AG04449 (cell line): Measurements from ENCODE around the gene DIP2C.
"Not testable (repeated sequence)": the region's sequence is repeated elsewhere in the genome, so short reads cannot be mapped to it uniquely, and the experiment has no call there.

Source experiments
- CTCF ChIA-PET: fragments of 350-600 bp; formaldehyde crosslinking; extraction: SDS; loops from one replicate; lab custom pipeline; 2021; ENCODE audit warnings: antibody characterized with exemption; lab: Yijun Ruan, JAX
- POLR2A ChIA-PET: fragments of 400-600, 350-600 bp; formaldehyde crosslinking; extraction: SDS; loops from one replicate; lab custom pipeline; 2020; ENCODE audit warnings: antibody characterized with exemption, inconsistent platforms; lab: Yijun Ruan, JAX
- DNase-seq: peaks from one replicate; pipeline ENCODE4 v3.0.0-alpha.2; 2010; ENCODE audit warnings: low read depth, low spot score
- H3K4me3 ChIP-seq: 2 replicates; pipeline ENCODE4 v1.5.1; 2011; ENCODE audit warnings: low read depth, mild to moderate bottlenecking, control low read depth, low read length
- TF ChIP-seq, protein P1 (sequence below): IDR thresholded peaks from one replicate; pipeline ENCODE4 v1.5.1; 2011; ENCODE audit warnings: mild to moderate bottlenecking, moderate library complexity, low read length, control low read depth, inconsistent platforms; ENCODE audit not compliant: insufficient read depth; ENCODE audit errors: missing control alignments

The DIP2C gene

DNA sequence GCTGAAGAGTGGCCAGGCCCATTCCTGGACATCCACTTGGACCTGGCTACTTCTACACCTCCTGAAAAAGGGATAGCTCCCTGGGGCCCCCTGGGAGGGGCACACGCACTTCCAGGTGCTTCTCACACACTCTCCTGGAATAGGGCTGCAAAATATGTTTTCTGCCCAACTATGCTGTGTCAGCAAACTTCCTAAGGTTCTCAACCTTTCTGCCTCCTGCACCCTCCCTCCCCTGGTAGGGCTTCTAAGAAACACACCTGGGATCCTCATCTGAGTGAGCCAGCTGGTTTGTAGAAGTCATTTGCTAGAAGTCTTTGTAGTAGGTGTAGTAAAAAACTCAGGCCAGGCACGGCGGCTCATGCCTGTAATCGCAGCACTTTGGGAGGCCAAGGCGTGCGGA, 417.7 kb downstream of the DIP2C start:
- H3K4me3 ChIP-seq: no peak overlapping the region
- CTCF ChIA-PET: interaction anchor here (0.9 kb wide), 1 partner anchor 8 kb away, joined by 3 read pairs; no protein-coding TSS in a partner anchor
- no peak for DNase-seq
- POLR2A ChIA-PET: interaction anchor here (0.6 kb wide), 1 partner anchor 8 kb away, joined by 3 read pairs; no protein-coding TSS in a partner anchor
- TF ChIP-seq, protein P1, sequence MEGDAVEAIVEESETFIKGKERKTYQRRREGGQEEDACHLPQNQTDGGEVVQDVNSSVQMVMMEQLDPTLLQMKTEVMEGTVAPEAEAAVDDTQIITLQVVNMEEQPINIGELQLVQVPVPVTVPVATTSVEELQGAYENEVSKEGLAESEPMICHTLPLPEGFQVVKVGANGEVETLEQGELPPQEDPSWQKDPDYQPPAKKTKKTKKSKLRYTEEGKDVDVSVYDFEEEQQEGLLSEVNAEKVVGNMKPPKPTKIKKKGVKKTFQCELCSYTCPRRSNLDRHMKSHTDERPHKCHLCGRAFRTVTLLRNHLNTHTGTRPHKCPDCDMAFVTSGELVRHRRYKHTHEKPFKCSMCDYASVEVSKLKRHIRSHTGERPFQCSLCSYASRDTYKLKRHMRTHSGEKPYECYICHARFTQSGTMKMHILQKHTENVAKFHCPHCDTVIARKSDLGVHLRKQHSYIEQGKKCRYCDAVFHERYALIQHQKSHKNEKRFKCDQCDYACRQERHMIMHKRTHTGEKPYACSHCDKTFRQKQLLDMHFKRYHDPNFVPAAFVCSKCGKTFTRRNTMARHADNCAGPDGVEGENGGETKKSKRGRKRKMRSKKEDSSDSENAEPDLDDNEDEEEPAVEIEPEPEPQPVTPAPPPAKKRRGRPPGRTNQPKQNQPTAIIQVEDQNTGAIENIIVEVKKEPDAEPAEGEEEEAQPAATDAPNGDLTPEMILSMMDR: no peak

DNA sequence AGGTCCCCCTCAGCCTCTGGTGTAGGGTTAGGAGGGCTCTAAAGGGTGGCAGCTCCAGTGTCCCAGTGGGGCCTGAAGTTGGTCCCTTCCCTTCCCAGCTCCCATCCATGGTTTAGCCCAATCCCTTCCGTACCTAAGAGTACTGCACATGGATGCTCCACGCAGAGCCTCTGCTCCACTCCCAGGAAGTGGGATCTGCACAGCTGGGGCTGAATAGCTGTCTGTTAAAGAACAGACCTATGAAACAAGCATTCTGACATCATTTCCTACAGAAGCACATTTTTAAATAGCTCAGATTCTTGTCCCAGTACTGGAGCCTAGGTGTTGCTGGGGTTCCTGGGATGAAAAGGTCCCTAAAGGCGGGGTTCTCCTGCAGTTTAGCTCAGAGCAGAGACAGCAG, 418.3 kb downstream of the DIP2C start:
- DNase-seq: no peak
- TF ChIP-seq, protein P1: no peak
- no peak overlapping the region for H3K4me3 ChIP-seq
- POLR2A ChIA-PET: interaction anchor here (0.6 kb wide), 1 partner anchor 8 kb away, joined by 3 read pairs; no protein-coding TSS in a partner anchor
- CTCF ChIA-PET: interaction anchor here (0.7 to 0.9 kb wide), 2 partner anchors 8 to 10 kb away, joined by 3 read pairs; no protein-coding TSS in a partner anchor

DNA sequence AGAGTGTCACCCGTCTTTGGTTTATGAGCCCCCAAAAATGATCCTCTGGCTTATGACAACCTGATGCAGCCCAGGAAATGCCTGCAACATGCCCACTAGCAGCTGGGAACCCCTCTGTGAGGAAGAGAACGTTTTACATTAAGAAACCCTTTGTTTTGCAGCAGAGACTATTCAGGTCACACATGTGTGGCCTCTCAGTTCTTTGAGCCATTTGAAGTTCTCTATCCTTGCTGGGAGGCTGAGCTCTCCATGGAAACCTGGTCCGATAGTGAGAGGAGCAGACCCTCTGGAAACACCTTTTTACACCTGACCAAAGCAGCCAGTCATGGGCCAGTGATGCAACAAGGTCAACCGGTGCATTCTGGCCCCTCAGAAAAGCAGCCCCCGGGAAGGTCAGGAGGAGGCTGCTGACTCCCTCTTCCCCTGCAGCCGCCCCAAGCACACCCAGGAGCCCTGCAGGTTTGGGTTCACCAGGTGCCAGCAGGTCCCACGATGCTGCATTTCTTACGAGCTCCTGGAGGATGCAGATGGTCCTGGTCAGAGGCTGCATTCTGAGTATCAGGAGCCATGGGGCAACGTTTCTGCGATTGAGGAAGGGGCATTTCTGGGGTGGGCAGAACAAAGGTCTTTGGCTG, 419.9 kb downstream of the DIP2C start:
- CTCF ChIA-PET: no interaction called here
- no peak for DNase-seq

DNA sequence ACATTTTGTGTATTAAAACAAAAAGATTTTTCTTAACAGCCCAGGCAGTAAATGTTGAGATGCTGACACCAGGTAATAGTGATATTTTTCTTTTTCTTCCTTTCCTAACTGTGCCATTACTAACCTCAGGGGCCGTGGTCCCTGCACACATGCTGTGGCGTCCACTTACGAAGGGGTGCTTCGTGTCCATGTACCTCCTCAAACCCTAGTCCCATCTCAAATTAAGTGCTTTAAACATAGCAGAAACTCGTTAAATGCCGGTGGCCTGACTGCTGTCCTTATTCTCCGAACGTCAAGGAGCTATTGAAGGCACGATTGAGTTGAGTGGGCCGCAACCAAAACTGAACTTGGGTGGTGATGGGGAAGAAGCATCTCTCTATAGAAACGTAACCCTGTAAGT, 421.8 kb downstream of the DIP2C start:
- no peak for DNase-seq
- no peak overlapping the region for H3K4me3 ChIP-seq
- ChIA-PET CTCF (no interaction called here), POLR2A (no interaction called here)
- TF ChIP-seq, protein P1: no peak

More for the DNA sequence above, 419.9 kb downstream of the DIP2C start:
- POLR2A ChIA-PET: no interaction called here
- TF ChIP-seq, protein P1: no peak
- no peak overlapping the region for H3K4me3 ChIP-seq

DNA sequence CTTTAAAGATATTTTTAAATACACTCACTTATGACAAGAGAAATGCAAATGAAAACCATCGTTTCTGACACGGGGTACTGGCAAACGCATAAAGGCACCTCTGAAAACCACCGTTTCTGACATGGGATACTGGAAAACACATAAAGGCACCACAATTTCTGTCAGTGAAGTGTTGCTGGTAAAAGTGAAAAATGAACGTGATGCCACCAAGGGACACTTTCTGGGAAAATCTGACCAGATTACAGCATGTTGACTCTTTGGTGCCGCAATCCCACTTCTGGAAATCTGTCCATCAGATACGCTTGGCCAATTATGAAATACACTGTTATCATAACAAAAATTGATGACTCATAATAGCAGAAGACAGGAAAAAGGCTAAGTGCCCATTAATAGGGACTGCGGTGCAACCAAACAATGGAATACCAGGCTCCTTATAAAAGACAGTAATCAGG, 422.5 kb downstream of the DIP2C start:
- TF ChIP-seq, protein P1: no peak
- DNase-seq: no peak
- ChIA-PET CTCF (no interaction called here), POLR2A (no interaction called here)
- H3K4me3 ChIP-seq: no peak overlapping the region

DNA sequence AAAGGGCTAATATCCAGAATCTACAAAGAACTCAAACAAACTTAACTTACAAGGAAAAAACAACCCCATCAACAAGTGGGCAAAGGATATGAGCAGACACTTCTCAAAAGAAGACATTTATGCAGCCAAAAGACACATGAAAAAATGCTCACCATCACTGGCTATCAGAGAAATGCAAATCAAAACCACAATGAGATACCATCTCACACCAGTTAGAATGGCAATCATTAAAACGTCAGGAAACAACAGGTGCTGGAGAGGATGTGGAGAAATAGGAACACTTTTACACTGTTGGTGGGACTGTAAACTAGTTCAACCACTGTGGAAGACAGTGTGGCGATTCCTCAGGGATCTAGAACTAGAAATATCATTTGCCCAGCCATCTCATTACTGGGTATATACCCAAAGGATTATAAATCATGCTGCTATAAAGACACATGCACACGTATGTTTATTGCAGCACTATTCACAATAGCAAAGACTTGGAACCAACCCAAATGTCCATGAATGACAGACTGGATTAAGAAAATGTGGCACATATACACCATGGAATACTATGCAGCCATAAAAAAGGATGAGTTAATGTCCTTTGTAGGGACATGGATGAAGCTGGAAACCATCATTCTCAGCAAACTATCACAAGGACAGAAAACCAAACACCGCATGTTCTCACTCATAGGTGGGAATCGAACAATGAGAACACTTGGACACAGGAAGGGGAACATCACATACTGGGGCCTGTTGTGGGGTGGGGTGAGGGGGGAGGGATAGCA, 423.5 kb downstream of the DIP2C start:
- CTCF ChIA-PET: interaction anchor here (0.7 kb wide), 1 partner anchor 662 kb away, joined by 4 read pairs; no protein-coding TSS in a partner anchor
- DNase-seq, H3K4me3 ChIP-seq, POLR2A ChIA-PET: not testable (repeated sequence)

DNA sequence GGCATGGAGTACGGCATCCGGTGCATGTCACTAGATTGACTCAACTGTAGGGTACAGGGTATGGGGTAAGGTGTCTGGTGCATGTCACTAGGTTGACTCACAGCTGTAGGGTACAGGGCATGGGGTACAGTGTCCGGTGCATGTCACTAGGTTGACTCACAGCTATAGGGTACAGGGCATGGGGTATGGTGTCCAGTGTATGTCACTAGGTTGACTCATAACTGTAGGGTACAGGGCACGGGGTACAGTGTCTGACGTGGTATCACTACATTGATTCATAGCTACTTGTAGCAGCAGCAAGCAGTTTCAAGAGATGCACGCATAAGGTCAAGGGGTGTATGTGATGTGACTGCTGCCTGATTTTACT, 424.4 kb downstream of the DIP2C start:
- H3K4me3 ChIP-seq, POLR2A ChIA-PET, DNase-seq: not testable (repeated sequence)
- CTCF ChIA-PET: interaction anchor here (0.7 kb wide), 1 partner anchor 663 kb away, joined by 4 read pairs; no protein-coding TSS in a partner anchor

DNA sequence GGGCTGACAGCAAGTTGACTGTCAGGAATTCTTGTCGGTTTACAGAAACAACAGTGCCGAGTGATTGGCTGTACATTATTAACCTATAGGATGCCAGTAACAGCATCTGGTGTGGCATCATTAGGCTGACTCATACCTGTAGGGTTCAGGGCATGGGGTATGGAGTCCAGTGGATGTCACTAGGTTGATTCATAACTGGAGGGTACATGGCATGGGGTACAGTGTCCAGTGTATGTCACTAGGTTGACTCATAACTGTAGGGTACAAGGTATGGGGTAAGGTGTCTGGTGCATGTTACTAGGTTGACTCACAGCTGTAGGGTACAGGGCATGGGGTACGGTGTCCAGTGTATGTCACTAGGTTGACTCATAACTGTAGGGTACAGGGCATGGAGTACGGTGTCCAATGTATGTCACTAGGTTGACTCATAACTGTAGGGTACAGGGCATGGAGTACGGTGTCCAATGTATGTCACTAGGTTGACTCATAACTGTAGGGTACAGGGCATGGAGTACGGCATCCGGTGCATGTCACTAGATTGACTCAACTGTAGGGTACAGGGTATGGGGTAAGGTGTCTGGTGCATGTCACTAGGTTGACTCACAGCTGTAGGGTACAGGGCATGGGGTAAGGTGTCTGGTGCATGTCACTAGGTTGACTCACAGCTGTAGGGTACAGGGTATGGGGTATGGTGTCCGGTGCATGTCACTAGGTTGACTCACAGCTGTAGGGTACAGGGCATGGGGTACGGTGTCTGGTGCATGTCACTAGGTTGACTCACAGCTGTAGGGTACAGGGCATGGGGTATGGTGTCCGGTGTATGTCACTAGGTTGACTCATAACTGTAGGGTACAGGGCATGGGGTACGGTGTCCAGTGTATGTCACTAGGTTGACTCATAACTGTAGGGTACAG, 425.1 kb downstream of the DIP2C start:
- POLR2A ChIA-PET, CTCF ChIA-PET, H3K4me3 ChIP-seq, DNase-seq: not testable (repeated sequence)
